BJ (cell line): ENCODE measurements around the gene COL23A1. TPM values are rescaled to one million over a fixed set of nuclear protein-coding genes. Genes with fewer than 3 reads are reported as not detected.
A peak's percentile ranks its signal among the peaks of the same experiment; 100 is the strongest.

Experiments used
- CTCF ChIA-PET: fragments of 350-600 bp; formaldehyde crosslinking; extraction: SDS; loops from one replicate; lab custom pipeline; 2021; ENCODE audit warnings: antibody characterized with exemption, inconsistent platforms; lab: Yijun Ruan, JAX
- POLR2A ChIA-PET: fragments of 300-600 bp; sonication (Branson Sonifier 250); formaldehyde crosslinking; extraction: SDS; loops from one replicate; lab custom pipeline; 2021; ENCODE audit warnings: antibody characterized with exemption; lab: Charles Lee
- DNase-seq: peaks from one replicate; pipeline ENCODE4 v3.0.0-alpha.2; 2011; ENCODE audit warnings: low read depth
- H3K27me3 ChIP-seq: 2 replicates; pipeline ENCODE4 v1.6.0; 2011; ENCODE audit warnings: low read length; ENCODE audit not compliant: control insufficient read depth, insufficient read depth
- H3K36me3 ChIP-seq: 2 replicates; pipeline ENCODE4 v1.5.1; 2011; ENCODE audit warnings: low read length; ENCODE audit not compliant: control insufficient read depth, insufficient read depth
- H3K4me3 ChIP-seq: 2 replicates; pipeline ENCODE4 v1.5.1; 2011; ENCODE audit warnings: low read depth, mild to moderate bottlenecking, control low read depth, low read length
- polyA plus RNA-seq: library from polyadenylated mRNA; depleted of rRNA; stranded (reverse); fragments of >200 nt; gene quantifications from 2 replicates; pipeline ENCODE4 v1.2.3, GENCODE V29; 2011
- TF ChIP-seq, protein P1 (sequence below): IDR thresholded peaks from 2 replicates; pipeline ENCODE4 v1.5.1; 2011; ENCODE audit warnings: low read depth, mild to moderate bottlenecking, control low read depth, inconsistent platforms, low read length, moderate library complexity; ENCODE audit not compliant: insufficient read depth

The COL23A1 gene
- polyA plus RNA-seq, 1 experiment: not detected

- no peak overlapping the region for H3K4me3 ChIP-seq
- peak; percentile 21 for DNase-seq
- TF ChIP-seq, protein P1, sequence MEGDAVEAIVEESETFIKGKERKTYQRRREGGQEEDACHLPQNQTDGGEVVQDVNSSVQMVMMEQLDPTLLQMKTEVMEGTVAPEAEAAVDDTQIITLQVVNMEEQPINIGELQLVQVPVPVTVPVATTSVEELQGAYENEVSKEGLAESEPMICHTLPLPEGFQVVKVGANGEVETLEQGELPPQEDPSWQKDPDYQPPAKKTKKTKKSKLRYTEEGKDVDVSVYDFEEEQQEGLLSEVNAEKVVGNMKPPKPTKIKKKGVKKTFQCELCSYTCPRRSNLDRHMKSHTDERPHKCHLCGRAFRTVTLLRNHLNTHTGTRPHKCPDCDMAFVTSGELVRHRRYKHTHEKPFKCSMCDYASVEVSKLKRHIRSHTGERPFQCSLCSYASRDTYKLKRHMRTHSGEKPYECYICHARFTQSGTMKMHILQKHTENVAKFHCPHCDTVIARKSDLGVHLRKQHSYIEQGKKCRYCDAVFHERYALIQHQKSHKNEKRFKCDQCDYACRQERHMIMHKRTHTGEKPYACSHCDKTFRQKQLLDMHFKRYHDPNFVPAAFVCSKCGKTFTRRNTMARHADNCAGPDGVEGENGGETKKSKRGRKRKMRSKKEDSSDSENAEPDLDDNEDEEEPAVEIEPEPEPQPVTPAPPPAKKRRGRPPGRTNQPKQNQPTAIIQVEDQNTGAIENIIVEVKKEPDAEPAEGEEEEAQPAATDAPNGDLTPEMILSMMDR: no peak
- ChIA-PET CTCF (no interaction called here), POLR2A (no interaction called here)
- no peaks in the 10 kb centered on the region for H3K27me3 ChIP-seq
- H3K36me3 ChIP-seq: no peaks in the 10 kb centered on the region
Observed at GRCh38 chr5:178538741-178539229, 51.4 kb downstream of the COL23A1 start.

GRCh38 chr5:178537467-178538371 lies 52.5 kb downstream of the COL23A1 start:
- CTCF ChIA-PET: no interaction called here
- Histone ChIP-seq H3K27me3 (no peaks in the 10 kb centered on the region), H3K36me3 (no peaks in the 10 kb centered on the region), H3K4me3 (no peak overlapping the region)
- no peak for DNase-seq
- TF ChIP-seq, protein P1: no peak
- POLR2A ChIA-PET: no interaction called here

GRCh38 chr5:178536541-178537466 lies 53.4 kb downstream of the COL23A1 start:
- Histone ChIP-seq H3K27me3 (no peaks in the 10 kb centered on the region), H3K4me3 (no peak overlapping the region), H3K36me3 (no peaks in the 10 kb centered on the region)
- POLR2A ChIA-PET: no interaction called here
- CTCF ChIA-PET: no interaction called here
- TF ChIP-seq, protein P1: no peak
- DNase-seq: no peak

GRCh38 chr5:178535299-178536175 lies 54.7 kb downstream of the COL23A1 start:
- H3K4me3 ChIP-seq: no peak overlapping the region
- POLR2A ChIA-PET: no interaction called here
- TF ChIP-seq, protein P1: no peak
- CTCF ChIA-PET: no interaction called here
- no peaks in the 10 kb centered on the region for H3K27me3 ChIP-seq
- H3K36me3 ChIP-seq: no peaks in the 10 kb centered on the region
- no peak for DNase-seq
